GM12872 (cell line): ENCODE measurements around the gene SCYL3.

Experiments
- TF ChIP-seq, protein P1 (sequence below): IDR thresholded peaks from 3 replicates; pipeline ENCODE4 v1.5.1; 2011; ENCODE audit warnings: low read depth, mild to moderate bottlenecking, low read length, moderate library complexity; ENCODE audit not compliant: insufficient read depth

Gene SCYL3

DNA sequence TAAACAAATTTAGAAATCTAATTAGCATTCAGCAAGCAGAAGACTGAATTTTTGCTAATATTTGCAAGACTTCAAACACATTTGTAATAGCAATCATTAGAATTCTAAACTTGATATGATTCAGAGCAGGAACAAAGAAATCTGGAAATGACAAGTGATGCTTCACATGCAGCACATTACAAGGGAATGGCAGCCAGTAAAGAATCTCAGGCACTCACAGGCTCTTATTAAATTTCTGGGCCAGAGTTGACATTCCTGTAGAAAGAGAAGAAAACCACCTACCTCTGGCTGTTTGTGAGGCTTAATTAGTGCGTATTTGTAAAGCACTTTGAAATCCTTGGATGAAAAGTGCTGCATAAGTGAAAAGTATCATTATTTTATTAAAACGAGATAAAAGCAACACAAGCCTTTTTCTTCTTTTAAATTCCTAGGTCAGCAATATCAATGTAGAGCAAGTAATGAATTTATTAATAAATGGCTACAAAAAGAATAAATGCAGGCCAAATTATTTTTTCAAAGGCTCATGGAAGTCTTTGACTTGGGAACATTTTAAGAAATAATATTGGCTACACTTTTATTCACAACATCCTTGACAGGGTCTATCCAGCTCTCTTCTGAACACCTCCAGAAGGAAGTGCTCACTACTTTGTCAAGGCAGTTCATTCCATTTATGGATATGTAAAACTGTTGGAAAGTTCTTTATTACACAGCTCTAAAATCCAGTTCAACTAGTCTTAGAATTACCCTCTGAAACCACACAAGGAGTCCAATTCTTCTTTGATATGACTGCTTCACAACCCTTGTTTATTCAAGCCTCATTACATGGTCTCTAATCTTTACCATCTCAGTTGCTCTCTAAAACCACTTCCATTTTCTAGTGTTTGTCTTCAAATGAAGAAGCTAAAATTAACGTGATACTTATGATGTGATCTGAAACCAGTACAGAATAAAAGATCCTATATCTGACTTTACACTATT lies 32.1 kb upstream of the SCYL3 start:
- TF ChIP-seq, protein P1, sequence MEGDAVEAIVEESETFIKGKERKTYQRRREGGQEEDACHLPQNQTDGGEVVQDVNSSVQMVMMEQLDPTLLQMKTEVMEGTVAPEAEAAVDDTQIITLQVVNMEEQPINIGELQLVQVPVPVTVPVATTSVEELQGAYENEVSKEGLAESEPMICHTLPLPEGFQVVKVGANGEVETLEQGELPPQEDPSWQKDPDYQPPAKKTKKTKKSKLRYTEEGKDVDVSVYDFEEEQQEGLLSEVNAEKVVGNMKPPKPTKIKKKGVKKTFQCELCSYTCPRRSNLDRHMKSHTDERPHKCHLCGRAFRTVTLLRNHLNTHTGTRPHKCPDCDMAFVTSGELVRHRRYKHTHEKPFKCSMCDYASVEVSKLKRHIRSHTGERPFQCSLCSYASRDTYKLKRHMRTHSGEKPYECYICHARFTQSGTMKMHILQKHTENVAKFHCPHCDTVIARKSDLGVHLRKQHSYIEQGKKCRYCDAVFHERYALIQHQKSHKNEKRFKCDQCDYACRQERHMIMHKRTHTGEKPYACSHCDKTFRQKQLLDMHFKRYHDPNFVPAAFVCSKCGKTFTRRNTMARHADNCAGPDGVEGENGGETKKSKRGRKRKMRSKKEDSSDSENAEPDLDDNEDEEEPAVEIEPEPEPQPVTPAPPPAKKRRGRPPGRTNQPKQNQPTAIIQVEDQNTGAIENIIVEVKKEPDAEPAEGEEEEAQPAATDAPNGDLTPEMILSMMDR, result no peak

DNA sequence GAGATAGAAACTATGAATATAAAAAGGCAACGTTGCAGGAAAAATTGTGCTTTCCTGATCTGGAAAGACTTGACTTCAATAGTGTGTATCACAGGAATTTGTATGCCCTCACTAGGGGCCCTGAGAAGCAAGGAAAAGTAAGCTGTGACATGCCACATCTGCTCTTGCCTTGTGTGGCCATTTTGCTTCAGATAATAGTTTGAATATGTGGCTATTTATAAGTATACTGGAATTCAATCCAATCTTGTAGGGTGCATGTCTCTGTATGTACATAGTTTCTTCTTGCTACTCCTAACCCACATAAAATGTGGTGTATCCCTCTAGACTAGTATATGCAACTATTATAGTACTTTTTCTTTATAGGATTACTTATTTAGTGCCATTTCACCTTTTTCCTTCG lies 31.1 kb upstream of the SCYL3 start:
- TF ChIP-seq, protein P1, result no peak

GRCh38 chr1:169924063-169924462 lies 30.4 kb upstream of the SCYL3 start:
- TF ChIP-seq, protein P1, result no peak

- TF ChIP-seq, protein P1, result no peak
Observed at GRCh38 chr1:169921080-169921479, 27.4 kb upstream of the SCYL3 start.

DNA sequence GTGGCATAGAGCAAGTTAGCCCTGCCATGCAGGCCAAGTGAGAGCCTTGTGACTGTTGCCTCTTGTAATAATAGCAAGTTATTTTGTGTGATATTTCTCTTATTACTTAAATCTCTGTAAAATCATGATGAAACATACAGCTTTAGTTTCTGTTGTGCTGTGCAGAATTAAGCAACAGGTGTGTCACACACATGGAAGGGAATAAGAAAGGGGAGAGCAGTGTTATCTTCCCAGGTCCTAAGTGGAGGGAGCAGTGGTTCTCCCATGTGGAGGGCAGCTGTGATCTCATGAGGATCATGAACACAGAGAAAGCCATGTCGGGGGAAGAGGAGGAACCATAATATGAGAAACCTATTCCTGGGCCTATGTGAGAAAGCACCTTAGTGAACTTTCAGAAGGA lies 25.2 kb upstream of the SCYL3 start:
- TF ChIP-seq, protein P1, result no peak

- TF ChIP-seq, protein P1, result no peak
Observed at GRCh38 chr1:169915150-169915549, 21.5 kb upstream of the SCYL3 start.

DNA sequence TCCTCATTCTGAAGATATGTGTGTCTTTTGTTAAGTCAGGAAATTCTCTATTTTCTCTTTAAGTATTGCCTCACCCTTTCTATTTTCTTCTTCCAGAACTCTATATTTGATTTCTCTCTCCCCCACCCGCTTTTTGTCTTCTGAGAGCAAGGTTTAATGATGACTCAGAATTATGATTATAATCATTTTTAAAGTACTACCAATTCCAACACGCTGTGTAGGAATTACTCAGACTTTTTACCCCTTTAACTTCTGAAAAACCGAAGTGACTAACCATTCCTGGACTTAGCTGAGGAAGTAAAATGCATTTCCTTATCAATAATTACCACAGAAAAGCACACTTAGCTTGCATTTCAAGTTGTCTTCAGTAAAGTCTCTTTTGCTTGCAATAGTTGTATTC lies 20.8 kb upstream of the SCYL3 start:
- TF ChIP-seq, protein P1, result no peak
